ENCODE measurements around the gene WWOX.

GRCh38 chr16:79006765-79007164, 907.3 kb downstream of the WWOX start:
- TF ChIP-seq CTCF (IDR thresholded peaks at IDR 0.05; ENCODE audit: poor library complexity) (no peak), EZH2 (IDR thresholded peaks at IDR 0.05; ENCODE audit: borderline replicate concordance) (no peak)

All from hepatocyte (in vitro differentiated cells).